SK-N-SH (cell line): Measurements from ENCODE around the gene PHACTR3. TPM values are rescaled to one million over a fixed set of nuclear protein-coding genes. Genes with fewer than 3 reads are reported as not detected.

Experiments used
- CTCF ChIA-PET: fragments of 300-600, 350-600 bp; formaldehyde crosslinking; extraction: SDS; loops from one replicate; lab custom pipeline; 2021; lab: Yijun Ruan, JAX
- POLR2A ChIA-PET: fragments of 350-600 bp; sonication (Branson Sonifier 250); formaldehyde crosslinking; extraction: SDS; loops from one replicate; lab custom pipeline; 2020; ENCODE audit warnings: antibody characterized with exemption, inconsistent platforms; lab: Yijun Ruan, JAX
- DNase-seq: peaks from one replicate; pipeline ENCODE4 v3.0.0; 2012
- H2AFZ ChIP-seq: fragments of 200-600 bp; sonication (generic); 2 replicates; pipeline ENCODE4 v1.8.1; 2016; ENCODE audit warnings: antibody characterized with exemption, mild to moderate bottlenecking, low read depth
- H3F3A ChIP-seq: fragments of 200-600 bp; sonication (generic); replicated peaks from 2 replicates; pipeline ENCODE3; 2016; ENCODE audit warnings: antibody characterized with exemption, mild to moderate bottlenecking; ENCODE audit not compliant: insufficient read depth
- H3K27ac ChIP-seq, 2 experiments: fragments of 200-500 bp in 1 of 2; fragments of 200-600 bp in 1 of 2; sonication (Bioruptor generic) in 1 of 2; sonication (generic), shearing (Covaris generic) in 1 of 2; 2 replicates each; pipeline versions ENCODE4 v1.5.1 to v1.6.1; 2014 to 2016; ENCODE audit warnings: low read depth in 2 of 2, inconsistent platforms in 1 of 2, low read length in 1 of 2, mild to moderate bottlenecking in 1 of 2, mixed read lengths in 1 of 2
- H3K27me3 ChIP-seq: fragments of 200-600 bp; sonication (generic), shearing (Covaris generic); 2 replicates; pipeline ENCODE4 v1.6.1; 2016; ENCODE audit warnings: mixed run types; ENCODE audit not compliant: insufficient read depth
- H3K36me3 ChIP-seq, 2 experiments: fragments of 200-500 bp in 1 of 2; fragments of 200-600 bp in 1 of 2; sonication (Bioruptor generic) in 1 of 2; sonication (generic) in 1 of 2; replicated peaks in 1 of 2; 2 replicates each; pipeline versions ENCODE3 to v1.5.1; 2014 to 2016; ENCODE audit warnings: low read length in 1 of 2, mild to moderate bottlenecking in 1 of 2; ENCODE audit not compliant: insufficient read depth in 2 of 2, control insufficient read depth in 1 of 2
- H3K4me1 ChIP-seq, 2 experiments: fragments of 200-500 bp in 1 of 2; fragments of 200-600 bp in 1 of 2; sonication (Bioruptor generic) in 1 of 2; sonication (generic), shearing (Covaris generic) in 1 of 2; 2 replicates each; pipeline versions ENCODE4 v1.5.1 to v1.6.1; 2014 to 2016; ENCODE audit warnings: low read depth in 1 of 2, low read length in 1 of 2, mixed run types in 1 of 2; ENCODE audit not compliant: insufficient read depth in 2 of 2, control insufficient read depth in 1 of 2
- H3K4me2 ChIP-seq: fragments of 200-600 bp; sonication (generic), shearing (Covaris generic); 2 replicates; pipeline ENCODE4 v1.6.1; 2017; ENCODE audit warnings: mixed run types
- H3K4me3 ChIP-seq, 2 experiments: fragments of 200-500 bp in 1 of 2; fragments of 200-600 bp in 1 of 2; sonication (Bioruptor generic) in 1 of 2; sonication (generic), shearing (Covaris generic) in 1 of 2; 2 replicates each; pipeline versions ENCODE4 v1.5.1 to v1.8.1; 2014 to 2016; ENCODE audit warnings: low read depth in 2 of 2, inconsistent platforms in 1 of 2, low read length in 1 of 2, mild to moderate bottlenecking in 1 of 2, mixed read lengths in 1 of 2, moderate library complexity in 1 of 2
- H3K79me2 ChIP-seq: fragments of 200-600 bp; sonication (generic); 2 replicates; pipeline ENCODE4 v1.8.1; 2017; ENCODE audit warnings: mild to moderate bottlenecking; ENCODE audit not compliant: insufficient read depth
- H3K9ac ChIP-seq: fragments of 200-600 bp; sonication (generic); 2 replicates; pipeline ENCODE4 v1.6.1; 2017; ENCODE audit warnings: mixed run types
- H3K9me2 ChIP-seq: fragments of 200-600 bp; sonication (generic); 2 replicates; pipeline ENCODE4 v1.6.1; 2017; ENCODE audit warnings: mixed run types
- H3K9me3 ChIP-seq: fragments of 200-600 bp; sonication (generic); 2 replicates; pipeline ENCODE4 v1.6.1; 2017; ENCODE audit warnings: mixed run types, mild to moderate bottlenecking, moderate library complexity
- H4K20me1 ChIP-seq: fragments of 200-600 bp; sonication (generic); 2 replicates; pipeline ENCODE4 v1.6.1; 2017; ENCODE audit warnings: mild to moderate bottlenecking, mixed run types; ENCODE audit not compliant: insufficient read depth
- CHD2 ChIP-seq: fragments of 150-350 bp; IDR thresholded peaks from 2 replicates; pipeline ENCODE4 v1.6.1; 2018; ENCODE audit warnings: low read length; ENCODE audit not compliant: partially characterized antibody
- ELF1 ChIP-seq: IDR thresholded peaks from 2 replicates; pipeline ENCODE4 v1.4.0; 2012
- EP300 ChIP-seq, 2 experiments: IDR thresholded peaks; 2 replicates each; pipeline versions ENCODE4 v1.4.0 to v1.6.1; 2012; ENCODE audit warnings: borderline replicate concordance in 1 of 2, low read depth in 1 of 2, low read length in 1 of 2
- FOSL2 ChIP-seq: IDR thresholded peaks from 2 replicates; pipeline ENCODE4 v1.4.0; 2012; ENCODE audit warnings: low read depth, mild to moderate bottlenecking, moderate library complexity, borderline replicate concordance
- FOXJ3 ChIP-seq: sonication (generic); formaldehyde crosslinking; IDR thresholded peaks from 2 replicates; pipeline ENCODE4 v1.5.1; 2020; ENCODE audit warnings: mild to moderate bottlenecking, missing genetic modification reagents
- FOXM1 ChIP-seq: IDR thresholded peaks from 2 replicates; pipeline ENCODE4 v1.4.0; 2012; ENCODE audit warnings: low read depth, mild to moderate bottlenecking
- GABPA ChIP-seq: IDR thresholded peaks from 2 replicates; pipeline ENCODE4 v1.4.0; 2012; ENCODE audit warnings: low read depth, mild to moderate bottlenecking
- JUND ChIP-seq: IDR thresholded peaks from 2 replicates; pipeline ENCODE4 v1.4.0; 2012
- MEF2A ChIP-seq: IDR thresholded peaks from 2 replicates; pipeline ENCODE4 v1.4.0; 2012; ENCODE audit warnings: low read depth, borderline replicate concordance
- NFIC ChIP-seq: IDR thresholded peaks from 2 replicates; pipeline ENCODE4 v1.4.0; 2012; ENCODE audit warnings: borderline replicate concordance
- RAD21 ChIP-seq: IDR thresholded peaks from 2 replicates; pipeline ENCODE4 v1.6.1; 2012; ENCODE audit warnings: mild to moderate bottlenecking, low read length
- RXRA ChIP-seq: IDR thresholded peaks from 2 replicates; pipeline ENCODE4 v1.4.0; 2012; ENCODE audit warnings: low read depth, mild to moderate bottlenecking, borderline replicate concordance
- SIN3A ChIP-seq: IDR thresholded peaks from 2 replicates; pipeline ENCODE4 v1.6.1; 2012; ENCODE audit warnings: low read depth, mild to moderate bottlenecking, low read length, moderate library complexity, borderline replicate concordance
- TEAD4 ChIP-seq: IDR thresholded peaks from 2 replicates; pipeline ENCODE4 v1.4.0; 2012; ENCODE audit warnings: mild to moderate bottlenecking, borderline replicate concordance; ENCODE audit not compliant: insufficient read depth
- WGBS: methylation state at CpG from one replicate; pipeline ENCODE4 v1.1.6; 2017; ENCODE audit warnings: low lambda C conversion rate; 5-methylcytosine and 5-hydroxymethylcytosine counted together
- polyA plus RNA-seq, 3 experiments: library from polyadenylated mRNA; depleted of rRNA; stranded (reverse); fragments of >200 nt; gene quantifications; 2 replicates each; pipeline ENCODE4 v1.2.3, GENCODE V29; 2012
- TF ChIP-seq, protein P1 (sequence below): IDR thresholded peaks from 2 replicates; pipeline ENCODE4 v1.6.1; 2012; ENCODE audit warnings: mild to moderate bottlenecking, low read depth, low read length, moderate library complexity
- TF ChIP-seq, protein P2 (sequence below): fragments of 150-350 bp; IDR thresholded peaks from 2 replicates; pipeline ENCODE4 v1.6.1; 2017; ENCODE audit warnings: antibody characterized with exemption, low read length, low read depth, borderline replicate concordance
- TF ChIP-seq, protein P3 (sequence below): IDR thresholded peaks from 2 replicates; pipeline ENCODE4 v1.4.0; 2012; ENCODE audit warnings: low read depth, borderline replicate concordance
- TF ChIP-seq, protein P4 (sequence below): fragments of 200-600 bp; sonication (generic); IDR thresholded peaks from 2 replicates; pipeline ENCODE4 v1.6.1; 2017; ENCODE audit warnings: antibody characterized with exemption, mild to moderate bottlenecking, moderate library complexity
- TF ChIP-seq, protein P5 (sequence below): IDR thresholded peaks from 2 replicates; pipeline ENCODE4 v1.4.0; 2012; ENCODE audit warnings: low read depth

PHACTR3 gene
- polyA plus RNA-seq, 1 of the 3 experiments (the other 2 are of a cell fraction), result 0.10 TPM

DNA sequence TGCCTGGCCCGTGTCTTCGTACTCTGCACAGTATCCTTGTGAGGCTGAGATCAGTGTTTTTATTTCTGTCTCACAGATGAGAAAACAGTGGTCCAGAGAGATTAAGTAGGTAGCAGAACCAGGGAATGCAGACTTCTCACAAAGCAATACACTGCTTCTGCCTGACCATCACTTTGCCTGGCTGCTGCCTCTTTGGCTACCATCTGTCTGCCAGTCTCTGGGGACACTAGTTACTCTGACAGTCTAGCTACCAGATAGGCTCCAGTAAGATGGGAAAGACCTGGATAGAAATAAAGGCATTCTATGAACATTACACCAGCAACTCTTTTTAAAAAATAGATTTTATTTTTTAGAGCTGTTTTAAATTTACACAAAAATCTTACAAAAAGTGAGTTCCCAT lies 96.9 kb downstream of the PHACTR3 start:
- Histone ChIP-seq H3K9me3 (no peaks in the 10 kb centered on the region), H3K9ac (no peak overlapping the region), H3K4me1 (no peaks in the 10 kb centered on the region; a peak in 1 of 4 replicates), H3K4me3 (no peak overlapping the region), H4K20me1 (no peaks in the 10 kb centered on the region), H3K27ac (no peak overlapping the region), H2AFZ (no peak overlapping the region), H3K36me3 (no peaks in the 10 kb centered on the region), H3F3A (no peaks in the 10 kb centered on the region), H3K9me2 (no peaks in the 10 kb centered on the region), H3K4me2 (no peak overlapping the region), H3K79me2 (no peaks in the 10 kb centered on the region), H3K27me3 (no peaks in the 10 kb centered on the region)
- TF ChIP-seq, protein P1, sequence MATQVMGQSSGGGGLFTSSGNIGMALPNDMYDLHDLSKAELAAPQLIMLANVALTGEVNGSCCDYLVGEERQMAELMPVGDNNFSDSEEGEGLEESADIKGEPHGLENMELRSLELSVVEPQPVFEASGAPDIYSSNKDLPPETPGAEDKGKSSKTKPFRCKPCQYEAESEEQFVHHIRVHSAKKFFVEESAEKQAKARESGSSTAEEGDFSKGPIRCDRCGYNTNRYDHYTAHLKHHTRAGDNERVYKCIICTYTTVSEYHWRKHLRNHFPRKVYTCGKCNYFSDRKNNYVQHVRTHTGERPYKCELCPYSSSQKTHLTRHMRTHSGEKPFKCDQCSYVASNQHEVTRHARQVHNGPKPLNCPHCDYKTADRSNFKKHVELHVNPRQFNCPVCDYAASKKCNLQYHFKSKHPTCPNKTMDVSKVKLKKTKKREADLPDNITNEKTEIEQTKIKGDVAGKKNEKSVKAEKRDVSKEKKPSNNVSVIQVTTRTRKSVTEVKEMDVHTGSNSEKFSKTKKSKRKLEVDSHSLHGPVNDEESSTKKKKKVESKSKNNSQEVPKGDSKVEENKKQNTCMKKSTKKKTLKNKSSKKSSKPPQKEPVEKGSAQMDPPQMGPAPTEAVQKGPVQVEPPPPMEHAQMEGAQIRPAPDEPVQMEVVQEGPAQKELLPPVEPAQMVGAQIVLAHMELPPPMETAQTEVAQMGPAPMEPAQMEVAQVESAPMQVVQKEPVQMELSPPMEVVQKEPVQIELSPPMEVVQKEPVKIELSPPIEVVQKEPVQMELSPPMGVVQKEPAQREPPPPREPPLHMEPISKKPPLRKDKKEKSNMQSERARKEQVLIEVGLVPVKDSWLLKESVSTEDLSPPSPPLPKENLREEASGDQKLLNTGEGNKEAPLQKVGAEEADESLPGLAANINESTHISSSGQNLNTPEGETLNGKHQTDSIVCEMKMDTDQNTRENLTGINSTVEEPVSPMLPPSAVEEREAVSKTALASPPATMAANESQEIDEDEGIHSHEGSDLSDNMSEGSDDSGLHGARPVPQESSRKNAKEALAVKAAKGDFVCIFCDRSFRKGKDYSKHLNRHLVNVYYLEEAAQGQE, result no peak
- TF ChIP-seq FOSL2 (no peak), JUND (no peak), GABPA (no peak), RAD21 (no peak), SIN3A (no peak), RXRA (no peak), TEAD4 (no peak), FOXJ3 (no peak), ELF1 (no peak), MEF2A (no peak), CHD2 (no peak), FOXM1 (no peak), EP300 (IDR thresholded peaks at IDR 0.05; ENCODE audit: borderline replicate concordance in 1 of 2, low read depth in 1 of 2, low read length in 1 of 2) (no peak), NFIC (no peak)
- TF ChIP-seq, protein P2, sequence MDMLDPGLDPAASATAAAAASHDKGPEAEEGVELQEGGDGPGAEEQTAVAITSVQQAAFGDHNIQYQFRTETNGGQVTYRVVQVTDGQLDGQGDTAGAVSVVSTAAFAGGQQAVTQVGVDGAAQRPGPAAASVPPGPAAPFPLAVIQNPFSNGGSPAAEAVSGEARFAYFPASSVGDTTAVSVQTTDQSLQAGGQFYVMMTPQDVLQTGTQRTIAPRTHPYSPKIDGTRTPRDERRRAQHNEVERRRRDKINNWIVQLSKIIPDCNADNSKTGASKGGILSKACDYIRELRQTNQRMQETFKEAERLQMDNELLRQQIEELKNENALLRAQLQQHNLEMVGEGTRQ, result no peak
- TF ChIP-seq, protein P3, sequence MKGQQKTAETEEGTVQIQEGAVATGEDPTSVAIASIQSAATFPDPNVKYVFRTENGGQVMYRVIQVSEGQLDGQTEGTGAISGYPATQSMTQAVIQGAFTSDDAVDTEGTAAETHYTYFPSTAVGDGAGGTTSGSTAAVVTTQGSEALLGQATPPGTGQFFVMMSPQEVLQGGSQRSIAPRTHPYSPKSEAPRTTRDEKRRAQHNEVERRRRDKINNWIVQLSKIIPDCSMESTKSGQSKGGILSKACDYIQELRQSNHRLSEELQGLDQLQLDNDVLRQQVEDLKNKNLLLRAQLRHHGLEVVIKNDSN, result no peak
- TF ChIP-seq, protein P4, sequence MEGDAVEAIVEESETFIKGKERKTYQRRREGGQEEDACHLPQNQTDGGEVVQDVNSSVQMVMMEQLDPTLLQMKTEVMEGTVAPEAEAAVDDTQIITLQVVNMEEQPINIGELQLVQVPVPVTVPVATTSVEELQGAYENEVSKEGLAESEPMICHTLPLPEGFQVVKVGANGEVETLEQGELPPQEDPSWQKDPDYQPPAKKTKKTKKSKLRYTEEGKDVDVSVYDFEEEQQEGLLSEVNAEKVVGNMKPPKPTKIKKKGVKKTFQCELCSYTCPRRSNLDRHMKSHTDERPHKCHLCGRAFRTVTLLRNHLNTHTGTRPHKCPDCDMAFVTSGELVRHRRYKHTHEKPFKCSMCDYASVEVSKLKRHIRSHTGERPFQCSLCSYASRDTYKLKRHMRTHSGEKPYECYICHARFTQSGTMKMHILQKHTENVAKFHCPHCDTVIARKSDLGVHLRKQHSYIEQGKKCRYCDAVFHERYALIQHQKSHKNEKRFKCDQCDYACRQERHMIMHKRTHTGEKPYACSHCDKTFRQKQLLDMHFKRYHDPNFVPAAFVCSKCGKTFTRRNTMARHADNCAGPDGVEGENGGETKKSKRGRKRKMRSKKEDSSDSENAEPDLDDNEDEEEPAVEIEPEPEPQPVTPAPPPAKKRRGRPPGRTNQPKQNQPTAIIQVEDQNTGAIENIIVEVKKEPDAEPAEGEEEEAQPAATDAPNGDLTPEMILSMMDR, result no peak
- TF ChIP-seq, protein P5, sequence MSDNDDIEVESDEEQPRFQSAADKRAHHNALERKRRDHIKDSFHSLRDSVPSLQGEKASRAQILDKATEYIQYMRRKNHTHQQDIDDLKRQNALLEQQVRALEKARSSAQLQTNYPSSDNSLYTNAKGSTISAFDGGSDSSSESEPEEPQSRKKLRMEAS, result no peak
- ChIA-PET CTCF (interaction anchor here (0.9 to 1.6 kb wide), 8 partner anchors 10 to 140 kb away, joined by 3 read pairs; no protein-coding TSS in a partner anchor), POLR2A (no interaction called here)
- DNase-seq, result no peak
- WGBS, result 13% methylated on average over 2 of the region's 2 CpGs
